ENCODE data around the gene TEF. TPM values are rescaled to one million over a fixed set of nuclear protein-coding genes. Genes with fewer than 3 reads are reported as not detected.

Gene TEF
- total RNA-seq, 4 donors from 2014 or later = 15.9 to 41.1 (median 22.9) TPM

DNA sequence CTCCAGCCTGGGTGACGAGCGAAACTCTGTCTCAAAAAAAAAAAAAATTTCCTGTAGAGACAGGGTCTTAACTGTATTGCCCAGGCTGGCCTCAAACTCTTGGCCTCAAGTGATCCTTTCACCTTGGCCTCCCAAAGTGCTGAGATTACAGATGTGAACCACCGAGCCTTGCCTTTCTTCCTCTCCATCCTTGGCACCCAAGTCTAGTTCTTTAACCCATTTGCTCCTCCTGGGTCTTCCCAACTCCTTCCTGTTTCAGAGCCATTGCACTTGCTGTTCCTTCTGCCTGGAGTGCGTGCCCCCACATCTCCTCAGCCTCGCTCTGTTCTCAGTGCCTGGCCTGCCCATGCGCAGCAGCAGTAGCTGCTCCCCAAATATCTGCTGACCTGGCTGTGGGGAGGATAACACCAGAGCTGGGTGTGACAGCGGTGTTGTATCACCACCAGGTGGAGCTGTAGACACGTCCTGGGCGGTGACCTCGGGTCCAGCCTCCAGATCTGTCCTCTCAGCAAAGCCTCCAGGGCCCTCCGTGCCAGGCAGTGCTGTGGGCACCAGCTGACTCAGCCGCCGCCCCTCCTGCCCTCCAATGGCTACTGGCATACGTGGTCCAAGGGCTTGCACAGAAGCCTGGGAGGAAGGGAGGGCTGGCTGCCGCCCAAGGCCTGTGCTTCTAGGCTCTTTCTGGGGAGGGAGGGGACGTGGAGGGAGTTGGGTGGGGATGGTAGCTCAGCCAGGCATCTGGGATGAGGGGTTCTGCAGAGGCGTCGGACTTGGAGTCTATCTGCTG lies 22.0 kb downstream of the TEF start:
- H3K27me3 ChIP-seq = no peaks in the 10 kb centered on the region
- peak; percentile 92 to 97 for DNase-seq
- H3K27ac ChIP-seq = peak overlapping the region in 1 of 3 donors; percentile 52
- no peak overlapping the region for H3K4me3 ChIP-seq (replicated peaks in 1 of 3)
- H3K9me3 ChIP-seq = no peaks in the 10 kb centered on the region
- TF ChIP-seq POLR2A (IDR thresholded peaks at IDR 0.05) = peak in 1 of 2 donors; percentile 21
- TF ChIP-seq, protein P1, sequence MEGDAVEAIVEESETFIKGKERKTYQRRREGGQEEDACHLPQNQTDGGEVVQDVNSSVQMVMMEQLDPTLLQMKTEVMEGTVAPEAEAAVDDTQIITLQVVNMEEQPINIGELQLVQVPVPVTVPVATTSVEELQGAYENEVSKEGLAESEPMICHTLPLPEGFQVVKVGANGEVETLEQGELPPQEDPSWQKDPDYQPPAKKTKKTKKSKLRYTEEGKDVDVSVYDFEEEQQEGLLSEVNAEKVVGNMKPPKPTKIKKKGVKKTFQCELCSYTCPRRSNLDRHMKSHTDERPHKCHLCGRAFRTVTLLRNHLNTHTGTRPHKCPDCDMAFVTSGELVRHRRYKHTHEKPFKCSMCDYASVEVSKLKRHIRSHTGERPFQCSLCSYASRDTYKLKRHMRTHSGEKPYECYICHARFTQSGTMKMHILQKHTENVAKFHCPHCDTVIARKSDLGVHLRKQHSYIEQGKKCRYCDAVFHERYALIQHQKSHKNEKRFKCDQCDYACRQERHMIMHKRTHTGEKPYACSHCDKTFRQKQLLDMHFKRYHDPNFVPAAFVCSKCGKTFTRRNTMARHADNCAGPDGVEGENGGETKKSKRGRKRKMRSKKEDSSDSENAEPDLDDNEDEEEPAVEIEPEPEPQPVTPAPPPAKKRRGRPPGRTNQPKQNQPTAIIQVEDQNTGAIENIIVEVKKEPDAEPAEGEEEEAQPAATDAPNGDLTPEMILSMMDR (IDR thresholded peaks at IDR 0.05) = peak; percentile 71 to 99 (median 98)
- H3K4me1 ChIP-seq = peaks cover 23 to 25% of the 10 kb centered on the region in 2 donors
- intact Hi-C loops (cut with DNase I) = loop anchor here (5.0 kb wide), 1 partner anchor 114 kb away; no protein-coding TSS in a partner anchor
- WGBS, 2 donors = 19 to 20% methylated on average over 15 of the region's 18 CpGs
- no peaks in the 10 kb centered on the region for H3K36me3 ChIP-seq

DNA sequence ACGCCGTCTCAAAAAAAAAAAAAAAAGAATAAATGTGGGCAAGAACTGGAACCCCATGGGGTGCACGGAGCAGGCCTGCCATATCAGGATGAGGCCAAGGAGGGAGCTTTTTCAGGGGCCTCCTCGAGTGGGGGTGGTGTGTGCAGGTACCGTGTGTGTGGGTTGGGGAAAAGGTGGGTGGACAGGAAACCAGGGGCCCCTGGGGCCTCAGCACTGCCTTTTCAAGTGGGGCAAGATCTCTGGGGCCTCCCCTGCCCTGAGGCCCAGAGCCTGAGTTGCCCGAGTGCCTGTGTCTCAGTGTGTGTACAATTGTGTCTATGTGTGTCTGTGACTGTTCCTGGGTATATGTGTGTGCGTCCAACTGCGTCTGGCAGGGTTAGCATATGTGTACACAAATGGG lies 23.8 kb downstream of the TEF start:
- Histone ChIP-seq H3K4me1 (peaks cover 38 to 42% of the 10 kb centered on the region in 2 donors), H3K4me3 (replicated peaks in 1 of 3) (no peak overlapping the region), H3K27ac (no peak overlapping the region), H3K36me3 (no peaks in the 10 kb centered on the region), H3K27me3 (no peaks in the 10 kb centered on the region), H3K9me3 (no peaks in the 10 kb centered on the region)
- TF ChIP-seq, protein P1 (IDR thresholded peaks at IDR 0.05) = no peak
- TF ChIP-seq POLR2A (IDR thresholded peaks at IDR 0.05) = no peak
- WGBS, 2 donors = 85 to 89% methylated on average over 8 of the region's 8 CpGs
- DNase-seq = no peak
- intact Hi-C loops (cut with DNase I) = no loop called here

DNA sequence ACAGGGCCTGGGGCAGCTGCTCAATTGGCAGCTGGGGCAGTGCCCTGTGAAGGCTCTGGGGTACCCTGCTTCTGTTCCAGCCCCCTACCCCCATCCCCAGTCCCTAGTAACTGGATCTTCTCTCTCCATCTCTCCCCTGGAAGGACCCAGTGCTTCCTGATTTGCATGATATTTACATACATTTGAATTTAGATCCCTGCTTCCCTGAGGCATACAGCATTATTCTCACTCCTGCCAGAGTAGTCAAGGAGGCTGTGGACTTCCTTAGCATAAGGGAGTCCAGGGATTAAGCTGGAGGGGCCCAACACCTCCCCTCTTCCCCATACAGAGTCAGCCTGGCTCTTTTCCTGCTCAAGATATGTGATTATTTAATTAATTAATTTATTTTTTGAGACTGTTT lies 24.7 kb downstream of the TEF start:
- Histone ChIP-seq H3K27ac (no peak overlapping the region), H3K36me3 (no peaks in the 10 kb centered on the region), H3K27me3 (no peaks in the 10 kb centered on the region), H3K4me3 (replicated peaks in 1 of 3) (no peak overlapping the region), H3K4me1 (peaks cover 46 to 50% of the 10 kb centered on the region in 2 donors), H3K9me3 (no peaks in the 10 kb centered on the region)
- intact Hi-C loops (cut with DNase I) = no loop called here
- TF ChIP-seq, protein P1 (IDR thresholded peaks at IDR 0.05) = no peak
- no peak for TF ChIP-seq POLR2A (IDR thresholded peaks at IDR 0.05)
- no peak for DNase-seq

DNA sequence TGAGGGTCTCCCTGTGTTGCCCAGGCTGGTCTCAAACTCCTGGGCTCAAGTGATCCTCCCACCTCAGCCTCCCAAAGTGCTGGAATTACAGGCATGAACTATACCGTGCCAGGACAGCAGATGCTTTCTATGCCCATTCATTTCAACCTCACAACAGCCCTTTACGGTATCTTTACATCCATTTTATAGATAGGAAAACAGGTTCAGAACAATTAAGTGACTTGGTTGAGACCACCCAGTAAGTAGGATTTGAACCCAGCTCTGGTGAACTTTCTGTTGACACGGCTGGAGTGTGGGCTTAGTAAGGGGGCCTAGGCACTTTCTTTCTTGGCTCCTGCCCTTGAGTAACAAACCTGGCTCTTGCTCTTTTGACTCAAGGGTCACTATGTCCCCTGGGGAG lies 25.7 kb downstream of the TEF start:
- Histone ChIP-seq H3K27me3 (no peaks in the 10 kb centered on the region), H3K4me3 (replicated peaks in 1 of 3) (no peak overlapping the region), H3K9me3 (no peaks in the 10 kb centered on the region), H3K36me3 (no peaks in the 10 kb centered on the region), H3K27ac (peak overlapping the region in 1 of 3 donors; percentile 98), H3K4me1 (peaks cover 48 to 51% of the 10 kb centered on the region in 2 donors)
- TF ChIP-seq, protein P1 (IDR thresholded peaks at IDR 0.05) = no peak
- no peak for TF ChIP-seq POLR2A (IDR thresholded peaks at IDR 0.05)
- DNase-seq = no peak
- WGBS, 2 donors = 84 to 95% methylated on average over 3 of the region's 3 CpGs
- intact Hi-C loops (cut with DNase I) = no loop called here

DNA sequence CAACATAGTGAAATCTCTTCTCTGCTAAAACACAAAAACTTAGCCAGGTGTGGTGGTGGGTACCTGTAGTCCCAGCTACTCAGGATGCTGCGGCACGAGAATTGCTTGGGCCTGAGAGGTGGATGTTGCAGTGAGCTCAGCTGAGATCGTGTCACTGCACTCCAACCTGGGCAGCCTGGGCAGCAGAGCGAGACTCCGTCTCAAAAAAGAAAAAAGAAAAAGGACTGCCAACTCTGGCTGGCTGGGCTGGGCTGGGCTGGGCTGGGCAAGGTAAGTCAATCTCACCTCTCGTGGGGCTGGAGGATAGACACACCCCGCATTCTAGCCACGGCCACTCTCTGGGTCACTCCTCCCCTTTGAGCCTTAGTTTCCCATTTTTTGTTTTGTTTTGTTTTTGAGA lies 26.9 kb downstream of the TEF start:
- Histone ChIP-seq H3K27me3 (no peaks in the 10 kb centered on the region), H3K4me3 (replicated peaks in 1 of 3) (no peak overlapping the region), H3K27ac (peak overlapping the region; percentile 98 to 100 (median 99)), H3K9me3 (no peaks in the 10 kb centered on the region), H3K36me3 (no peaks in the 10 kb centered on the region), H3K4me1 (peaks cover 50 to 52% of the 10 kb centered on the region in 2 donors)
- intact Hi-C loops (cut with DNase I) = no loop called here
- peak; percentile 85 to 91 for DNase-seq
- TF ChIP-seq, protein P1 (IDR thresholded peaks at IDR 0.05) = no peak
- TF ChIP-seq POLR2A (IDR thresholded peaks at IDR 0.05) = peak in 1 of 2 donors; percentile 50
- 41 to 59% methylated on average over 8 of the region's 8 CpGs for WGBS, 2 donors

All from thyroid gland (tissue), 4 donors.